Astrocyte of the spinal cord (primary cell): Measurements from ENCODE around the gene SNAP29.
A peak's percentile ranks its signal among the peaks of the same experiment; 100 is the strongest.

Source experiments
- DNase-seq: peaks from one replicate; pipeline ENCODE4 v3.0.0; 2011; ENCODE audit warnings: low read depth, low spot score
- H3K4me3 ChIP-seq: 2 replicates; pipeline ENCODE4 v1.5.1; 2011; ENCODE audit warnings: low read depth, mild to moderate bottlenecking, low read length, moderate library complexity
- CTCF ChIP-seq: IDR thresholded peaks from 2 replicates; pipeline ENCODE4 v1.5.1; 2012; ENCODE audit warnings: low read depth, mild to moderate bottlenecking, low read length, inconsistent platforms
- in situ Hi-C: cut with HindIII; loops from 2 replicates; pipeline ENCODE4 v1.10.0; 2017; ENCODE audit warnings: low sequenced_read_pairs

The SNAP29 gene

GRCh38 chr22:20857838-20858614, 781 bp upstream of the SNAP29 start:
- in situ Hi-C loops, result no loop called here
- no peak for TF ChIP-seq CTCF
- peak overlapping the region; percentile 88 for H3K4me3 ChIP-seq
- DNase-seq, result peak; percentile 92

DNA sequence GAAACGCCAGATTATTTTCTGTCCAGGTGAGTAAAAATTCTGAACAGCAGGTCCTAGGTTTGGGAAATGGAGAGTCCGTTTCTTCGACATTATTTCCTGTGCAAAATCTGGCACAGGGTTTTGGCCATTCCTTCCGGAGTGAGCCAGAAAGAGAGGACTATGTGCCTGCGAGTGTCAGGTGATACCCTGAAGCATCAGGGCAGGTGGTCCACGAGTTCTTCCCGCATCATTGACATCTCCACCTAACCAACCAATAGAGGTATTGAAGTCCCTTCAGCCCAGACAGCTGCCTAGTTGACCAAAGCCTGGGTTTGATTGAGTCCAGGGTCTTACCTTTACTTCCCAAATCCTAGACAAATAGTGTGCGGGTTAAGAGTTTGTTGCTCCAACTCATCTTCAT, 808 bp downstream of the SNAP29 start:
- no peak for DNase-seq
- in situ Hi-C loops, result no loop called here
- TF ChIP-seq CTCF, result no peak
- peak overlapping the region; percentile 88 for H3K4me3 ChIP-seq

DNA sequence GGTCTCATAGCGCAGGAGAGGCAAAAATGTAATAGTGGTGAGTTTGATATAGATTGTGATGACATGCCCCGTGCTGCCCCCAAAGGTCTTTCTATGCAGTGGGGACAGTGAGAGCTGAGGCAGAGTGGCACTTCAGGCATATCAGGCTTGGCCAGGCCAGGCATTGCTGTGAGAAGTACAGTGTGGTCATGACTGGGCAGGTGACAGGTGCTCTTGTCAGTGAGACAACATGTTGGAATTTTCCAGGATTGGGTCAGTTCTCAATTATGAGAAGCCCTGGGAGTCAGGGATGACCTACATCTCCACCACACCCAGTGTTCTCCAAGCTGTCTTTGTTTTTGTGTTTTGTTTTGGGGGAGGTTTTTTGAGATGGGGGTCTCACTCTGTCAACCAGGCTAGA, 3.7 kb downstream of the SNAP29 start:
- TF ChIP-seq CTCF, result no peak
- DNase-seq, result no peak
- H3K4me3 ChIP-seq, result no peak overlapping the region
- in situ Hi-C loops, result no loop called here

DNA sequence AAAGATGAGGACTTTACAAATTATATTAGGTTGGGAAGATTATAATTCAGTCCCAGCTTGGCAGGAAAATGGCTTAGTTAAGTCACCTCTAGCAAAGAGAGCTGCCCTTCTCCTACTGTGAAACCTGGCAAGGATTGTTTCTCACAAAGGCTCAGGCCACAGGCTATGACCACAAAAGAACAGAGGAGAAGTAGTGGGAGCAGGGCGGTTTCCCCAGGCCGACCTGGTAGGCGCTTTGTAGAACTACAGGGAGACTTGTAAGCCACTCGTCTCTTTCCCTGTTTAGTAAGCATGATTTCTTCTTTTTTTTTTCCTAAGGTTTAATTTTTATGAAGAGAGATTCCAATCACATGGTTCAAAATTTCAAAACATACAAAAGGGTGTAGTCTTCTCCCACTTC, 4.6 kb downstream of the SNAP29 start:
- H3K4me3 ChIP-seq, result no peak overlapping the region
- no peak for TF ChIP-seq CTCF
- DNase-seq, result no peak
- in situ Hi-C loops, result no loop called here

DNA sequence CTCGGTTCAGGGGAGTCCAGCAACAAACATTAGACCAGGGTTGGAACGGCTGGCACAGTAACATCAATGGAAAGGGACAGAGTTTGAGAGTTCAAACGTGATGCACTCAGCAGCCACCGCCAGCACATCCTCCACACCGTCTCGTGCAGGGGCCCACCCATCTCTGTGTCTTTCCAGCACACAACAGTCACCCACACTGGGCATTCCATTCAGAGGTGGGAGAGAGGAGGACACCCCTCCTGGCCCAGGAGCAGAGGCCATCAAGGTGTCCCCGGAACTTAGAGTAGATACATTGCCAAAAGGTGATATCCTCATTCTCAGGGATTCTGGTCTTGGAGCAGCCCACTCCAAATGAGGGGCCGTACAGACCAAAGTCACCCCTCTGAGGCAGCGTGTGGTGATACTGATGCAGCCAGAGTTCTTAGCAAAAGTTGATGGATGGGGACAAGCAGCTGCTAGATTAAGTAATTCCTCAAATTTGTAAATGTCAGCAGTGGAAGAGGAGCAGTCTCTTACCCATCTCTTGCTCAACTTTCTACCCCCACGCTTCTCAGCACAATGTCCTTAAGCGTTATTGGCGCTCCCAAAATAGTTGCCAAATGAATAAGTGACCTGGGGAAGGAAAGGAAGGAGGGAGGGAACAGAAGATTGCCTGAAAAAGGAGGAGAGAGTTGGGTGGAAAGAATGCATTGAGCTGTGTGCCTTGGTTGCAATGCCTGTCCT, 5.5 kb downstream of the SNAP29 start:
- no peak overlapping the region for H3K4me3 ChIP-seq
- DNase-seq, result no peak
- no peak for TF ChIP-seq CTCF
- in situ Hi-C loops, result no loop called here

DNA sequence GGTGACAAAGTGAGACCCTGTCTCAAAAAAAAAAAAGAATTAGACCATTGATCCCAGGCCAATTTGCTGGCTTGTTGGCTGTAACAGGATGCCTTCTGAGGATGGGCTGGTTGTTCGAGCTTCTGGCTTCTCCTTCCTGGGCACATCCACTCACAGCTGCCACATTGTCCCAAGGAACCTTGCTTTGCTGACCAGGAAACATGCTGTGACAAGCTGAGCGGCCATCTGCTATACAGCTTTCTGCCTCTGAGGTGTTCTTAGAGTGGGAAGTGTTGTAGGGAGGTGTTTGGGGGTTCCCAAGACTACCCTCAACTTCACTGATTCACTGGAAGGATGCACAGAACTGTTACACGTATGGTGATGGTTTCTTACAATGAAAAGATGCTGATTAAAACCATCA, 6.5 kb downstream of the SNAP29 start:
- no peak for DNase-seq
- in situ Hi-C loops, result no loop called here
- H3K4me3 ChIP-seq, result no peak overlapping the region
- TF ChIP-seq CTCF, result no peak
